Esophagus muscularis mucosa (tissue), 3 donors: ENCODE measurements around the gene KRTAP9-1.

ENCODE experiments used
- POLR2A ChIP-seq: fragments of 450-650 bp; IDR thresholded peaks from one replicate; pipeline ENCODE4 v1.6.1; 2017; ENCODE audit warnings: antibody characterized with exemption, moderate library complexity, mild to moderate bottlenecking, low read depth
- POLR2AphosphoS5 ChIP-seq, 2 donors: sonication (generic); formaldehyde crosslinking; IDR thresholded peaks; one replicate each; pipeline ENCODE4 v1.6.1; 2017; ENCODE audit warnings: antibody characterized with exemption in 2 of 2
- TF ChIP-seq, protein P1 (sequence below), 3 experiments: fragments of 200-600 bp in 2 of 3; fragments of 450-650 bp in 1 of 3; sonication (generic) in 2 of 3; IDR thresholded peaks; one replicate each; pipeline ENCODE4 v1.5.1; 2017 to 2019; ENCODE audit warnings: antibody characterized with exemption in 3 of 3, mild to moderate bottlenecking in 2 of 3, moderate library complexity in 1 of 3

DNA sequence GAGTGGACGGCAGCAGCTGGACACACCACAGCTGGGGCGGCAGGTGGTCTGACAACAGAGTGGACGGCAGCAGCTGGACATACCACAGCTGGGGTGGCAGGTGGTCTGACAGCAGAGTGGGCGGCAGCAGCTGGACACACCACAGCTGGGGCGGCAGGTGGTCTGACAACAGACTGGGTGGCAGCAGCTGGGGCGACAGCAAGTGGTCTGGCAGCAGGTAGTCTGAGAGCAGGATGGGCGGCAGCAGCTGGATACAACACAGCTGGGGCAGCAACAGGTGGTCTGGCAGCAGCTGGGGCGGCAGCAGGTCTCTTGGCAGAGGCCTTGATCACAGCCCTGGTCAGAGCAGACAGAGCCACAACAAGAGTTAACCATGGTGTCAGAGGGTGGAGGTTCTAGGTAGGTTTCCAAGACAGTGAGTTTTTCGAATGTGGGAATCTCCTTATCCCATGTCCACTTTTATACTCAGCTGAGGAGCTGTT is 5.2 kb upstream of the KRTAP9-1 start, which contains the start of gene KRTAP4-1:
- TF ChIP-seq, protein P1, sequence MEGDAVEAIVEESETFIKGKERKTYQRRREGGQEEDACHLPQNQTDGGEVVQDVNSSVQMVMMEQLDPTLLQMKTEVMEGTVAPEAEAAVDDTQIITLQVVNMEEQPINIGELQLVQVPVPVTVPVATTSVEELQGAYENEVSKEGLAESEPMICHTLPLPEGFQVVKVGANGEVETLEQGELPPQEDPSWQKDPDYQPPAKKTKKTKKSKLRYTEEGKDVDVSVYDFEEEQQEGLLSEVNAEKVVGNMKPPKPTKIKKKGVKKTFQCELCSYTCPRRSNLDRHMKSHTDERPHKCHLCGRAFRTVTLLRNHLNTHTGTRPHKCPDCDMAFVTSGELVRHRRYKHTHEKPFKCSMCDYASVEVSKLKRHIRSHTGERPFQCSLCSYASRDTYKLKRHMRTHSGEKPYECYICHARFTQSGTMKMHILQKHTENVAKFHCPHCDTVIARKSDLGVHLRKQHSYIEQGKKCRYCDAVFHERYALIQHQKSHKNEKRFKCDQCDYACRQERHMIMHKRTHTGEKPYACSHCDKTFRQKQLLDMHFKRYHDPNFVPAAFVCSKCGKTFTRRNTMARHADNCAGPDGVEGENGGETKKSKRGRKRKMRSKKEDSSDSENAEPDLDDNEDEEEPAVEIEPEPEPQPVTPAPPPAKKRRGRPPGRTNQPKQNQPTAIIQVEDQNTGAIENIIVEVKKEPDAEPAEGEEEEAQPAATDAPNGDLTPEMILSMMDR (IDR thresholded peaks at IDR 0.05) = no peak
- no peak for TF ChIP-seq POLR2A
- no peak for TF ChIP-seq POLR2AphosphoS5 (IDR thresholded peaks at IDR 0.05)
